CD14-positive monocyte (primary cell): ENCODE measurements around the gene FHL3. TPM values are rescaled to one million over a fixed set of nuclear protein-coding genes. Genes with fewer than 3 reads are reported as not detected.

Experiments used
- DNase-seq, 3 donors: peaks; one replicate each; pipeline ENCODE4 v3.0.0-alpha.2; 2011 to 2022
- H2AFZ ChIP-seq: 2 replicates; pipeline ENCODE4 v1.6.0; 2012; ENCODE audit warnings: mild to moderate bottlenecking, low read depth, low read length, inconsistent platforms; ENCODE audit not compliant: insufficient read depth, poor library complexity, severe bottlenecking
- H3K27ac ChIP-seq, 2 donors: 1 replicate in 1 of 2; 2 replicates in 1 of 2; pipeline ENCODE4 v1.5.1; 2012 to 2013; ENCODE audit warnings: low read length in 2 of 2, control low read depth in 1 of 2, inconsistent platforms in 1 of 2, low read depth in 1 of 2, mild to moderate bottlenecking in 1 of 2
- H3K27me3 ChIP-seq, 2 donors: one replicate each; pipeline versions ENCODE4 v1.6.0 to v1.6.1; 2011 to 2013; ENCODE audit warnings: low read length in 2 of 2; ENCODE audit not compliant: control insufficient read depth in 2 of 2, insufficient read depth in 2 of 2
- H3K36me3 ChIP-seq, 2 donors: replicated peaks in 1 of 2; 1 replicate in 1 of 2; 2 replicates in 1 of 2; pipeline versions ENCODE4 v1.5.1 to v1.6.1; 2012 to 2013; ENCODE audit warnings: low read length in 2 of 2, control low read depth in 1 of 2, inconsistent platforms in 1 of 2, mild to moderate bottlenecking in 1 of 2; ENCODE audit not compliant: insufficient read depth in 2 of 2, control insufficient read depth in 1 of 2
- H3K4me1 ChIP-seq, 2 donors: 1 replicate in 1 of 2; 2 replicates in 1 of 2; pipeline versions ENCODE4 v1.5.1 to v1.6.1; 2012 to 2013; ENCODE audit warnings: low read length in 2 of 2, control low read depth in 1 of 2, inconsistent platforms in 1 of 2, mild to moderate bottlenecking in 1 of 2, moderate library complexity in 1 of 2; ENCODE audit not compliant: insufficient read depth in 2 of 2, control insufficient read depth in 1 of 2
- H3K4me2 ChIP-seq: replicated peaks from 2 replicates; pipeline ENCODE3; 2012; ENCODE audit warnings: low read length, moderate library complexity, mild to moderate bottlenecking; ENCODE audit not compliant: poor library complexity, severe bottlenecking; ENCODE audit errors: extremely low read depth
- H3K4me3 ChIP-seq, 3 experiments: fragments of 200-600 bp in 1 of 3; sonication (generic) in 1 of 3; replicated peaks in 1 of 3; 1 replicate in 2 of 3; 2 replicates in 1 of 3; pipeline ENCODE4 v1.5.1; 2011 to 2013; ENCODE audit warnings: low read length in 3 of 3, mild to moderate bottlenecking in 3 of 3, control low read depth in 2 of 3, low read depth in 2 of 3, inconsistent platforms in 1 of 3, moderate library complexity in 1 of 3
- H3K79me2 ChIP-seq: 2 replicates; pipeline ENCODE4 v1.6.0; 2012; ENCODE audit warnings: mild to moderate bottlenecking, control low read depth, inconsistent platforms, low read length, moderate library complexity; ENCODE audit not compliant: insufficient read depth
- H3K9ac ChIP-seq: 2 replicates; pipeline ENCODE4 v1.6.0; 2017; ENCODE audit warnings: low read length, mild to moderate bottlenecking; ENCODE audit not compliant: insufficient read depth, poor library complexity, severe bottlenecking
- H3K9me3 ChIP-seq, 2 donors: replicated peaks in 1 of 2; 1 replicate in 1 of 2; 2 replicates in 1 of 2; pipeline versions ENCODE4 v1.5.1 to v1.6.1; 2012 to 2013; ENCODE audit warnings: low read length in 2 of 2, control low read depth in 1 of 2; ENCODE audit not compliant: control insufficient read depth in 1 of 2, insufficient read depth in 1 of 2
- H4K20me1 ChIP-seq: 2 replicates; pipeline ENCODE4 v1.6.0; 2012; ENCODE audit warnings: mild to moderate bottlenecking, low read length, control low read depth, moderate library complexity; ENCODE audit not compliant: insufficient read depth
- H3K27ac Mint-ChIP-seq, 7 donors: one replicate each; pipeline ENCODE4 v1.8.0; 2020; ENCODE audit warnings: mild to moderate bottlenecking in 7 of 7, mixed read lengths in 7 of 7, moderate library complexity in 6 of 7, inconsistent platforms in 2 of 7
- H3K27me3 Mint-ChIP-seq, 3 donors: one replicate each; pipeline ENCODE4 v1.8.0; 2021 to 2022; ENCODE audit warnings: low read depth in 3 of 3, mild to moderate bottlenecking in 3 of 3, mixed read lengths in 3 of 3, moderate library complexity in 3 of 3, inconsistent platforms in 1 of 3
- H3K36me3 Mint-ChIP-seq, 2 donors: one replicate each; pipeline ENCODE4 v1.8.0; 2020; ENCODE audit warnings: mixed read lengths in 2 of 2, inconsistent platforms in 1 of 2, mild to moderate bottlenecking in 1 of 2
- H3K4me1 Mint-ChIP-seq: one replicate; pipeline ENCODE4 v1.8.0; 2020; ENCODE audit warnings: mild to moderate bottlenecking, mixed read lengths
- H3K4me3 Mint-ChIP-seq, 2 donors: one replicate each; pipeline ENCODE4 v1.8.0; 2020; ENCODE audit warnings: mild to moderate bottlenecking in 2 of 2, mixed read lengths in 2 of 2, moderate library complexity in 1 of 2
- H3K9me3 Mint-ChIP-seq, 7 donors: one replicate each; pipeline ENCODE4 v1.8.0; 2020 to 2022; ENCODE audit warnings: mixed read lengths in 7 of 7, mild to moderate bottlenecking in 6 of 7, moderate library complexity in 6 of 7, inconsistent platforms in 2 of 7
- CTCF ChIP-seq: fragments of 200-600 bp; IDR thresholded peaks from one replicate; pipeline ENCODE4 v1.8.0; 2022; ENCODE audit warnings: antibody characterized with exemption, mild to moderate bottlenecking
- WGBS: methylation state at CpG from one replicate; pipeline ENCODE4 v1.1.5; 2013; ENCODE audit warnings: missing lambda C conversion rate; ENCODE audit not compliant: insufficient coverage; 5-methylcytosine and 5-hydroxymethylcytosine counted together
- intact Hi-C, 2 donors: fragments of 100-400 bp; cut with micrococcal nuclease; formaldehyde crosslinking; loops; one replicate each; pipeline versions ENCODE4 v1.15.0 to v1.15.1; 2023
- polyA plus RNA-seq, 3 donors: library from polyadenylated mRNA; depleted of rRNA in 1 of 3; unstranded in 2 of 3; stranded (reverse) in 1 of 3; fragments of 300-500 nt in 2 of 3; fragments of >200 nt in 1 of 3; fragmentation: Illumina TruSeq in 2 of 3; gene quantifications; 1 replicate in 2 of 3; 2 replicates in 1 of 3; pipeline ENCODE4 v1.2.3, GENCODE V29; 2012 to 2021

The FHL3 gene
- polyA plus RNA-seq, 3 donors: 24.7 to 32.3 (median 26.1) TPM

- Histone ChIP-seq H3K4me2 (no peak overlapping the region), H3K36me3 (peaks cover 4 to 6% of the 10 kb centered on the region in 2 donors), H4K20me1 (no peaks in the 10 kb centered on the region), H3K27me3 (no peaks in the 10 kb centered on the region), H3K79me2 (no peaks in the 10 kb centered on the region), H3K4me1 (peaks cover 16 to 19% of the 10 kb centered on the region in 2 donors), H3K9ac (peak overlapping the region; percentile 8), H3K27ac (no peak overlapping the region), H3K9me3 (no peaks in the 10 kb centered on the region), H3K4me3 (no peak overlapping the region), H2AFZ (no peak overlapping the region)
- H3K4me3 Mint-ChIP-seq: no peak overlapping the region
- H3K36me3 Mint-ChIP-seq: peaks cover 6 to 11% of the 10 kb centered on the region in 2 donors
- no peak for TF ChIP-seq CTCF
- no peak for DNase-seq
- WGBS: 78% methylated on average over 2 of the region's 4 CpGs
- intact Hi-C loops: no loop called here
- H3K9me3 Mint-ChIP-seq: no peaks in the 10 kb centered on the region
- H3K4me1 Mint-ChIP-seq: peaks cover 26% of the 10 kb centered on the region
- H3K27me3 Mint-ChIP-seq: peaks cover 0 to 2% (median 0%) of the 10 kb centered on the region in 3 donors
- H3K27ac Mint-ChIP-seq: no peak overlapping the region
Measured at GRCh38 chr1:37951783-37952624, 53.3 kb downstream of the FHL3 start.

- Histone ChIP-seq H3K9me3 (no peaks in the 10 kb centered on the region), H3K27me3 (no peaks in the 10 kb centered on the region), H3K36me3 (no peaks in the 10 kb centered on the region), H4K20me1 (no peaks in the 10 kb centered on the region), H3K4me3 (no peak overlapping the region), H3K4me1 (peaks cover 23 to 25% of the 10 kb centered on the region in 2 donors), H3K9ac (peak overlapping the region; percentile 8), H3K79me2 (peaks cover 5% of the 10 kb centered on the region), H2AFZ (no peak overlapping the region), H3K27ac (no peak overlapping the region), H3K4me2 (no peak overlapping the region)
- Mint-ChIP-seq H3K27me3 (peaks cover 0 to 2% (median 0%) of the 10 kb centered on the region in 3 donors), H3K36me3 (peaks cover 2 to 4% of the 10 kb centered on the region in 2 donors), H3K27ac (peak overlapping the region in 2 of 7 donors; percentile 19 to 63), H3K4me1 (peaks cover 33% of the 10 kb centered on the region), H3K9me3 (no peaks in the 10 kb centered on the region), H3K4me3 (no peak overlapping the region)
- TF ChIP-seq CTCF: no peak
- intact Hi-C loops: no loop called here
- WGBS: 90% methylated on average over 2 of the region's 11 CpGs
- DNase-seq: peak in 2 of 3 donors; percentile 9 to 42
Measured at GRCh38 chr1:37951041-37951782, 54.1 kb downstream of the FHL3 start.
